Dedifferentiated amniotic fluid mesenchymal stem cell (primary cell): ENCODE measurements around the gene NEURL2.
"Not testable (repeated sequence)": the region's sequence is repeated elsewhere in the genome, so short reads cannot be mapped to it uniquely, and the experiment has no call there.

Source experiments
- DNase-seq: peaks from one replicate; pipeline ENCODE4 v3.0.0-alpha.2; 2016; ENCODE audit errors: extremely low spot score

NEURL2 gene, protein sequence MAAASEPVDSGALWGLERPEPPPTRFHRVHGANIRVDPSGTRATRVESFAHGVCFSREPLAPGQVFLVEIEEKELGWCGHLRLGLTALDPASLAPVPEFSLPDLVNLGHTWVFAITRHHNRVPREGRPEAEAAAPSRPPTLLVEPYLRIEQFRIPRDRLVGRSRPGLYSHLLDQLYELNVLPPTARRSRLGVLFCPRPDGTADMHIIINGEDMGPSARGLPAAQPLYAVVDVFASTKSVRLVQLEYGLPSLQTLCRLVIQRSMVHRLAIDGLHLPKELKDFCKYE

DNA sequence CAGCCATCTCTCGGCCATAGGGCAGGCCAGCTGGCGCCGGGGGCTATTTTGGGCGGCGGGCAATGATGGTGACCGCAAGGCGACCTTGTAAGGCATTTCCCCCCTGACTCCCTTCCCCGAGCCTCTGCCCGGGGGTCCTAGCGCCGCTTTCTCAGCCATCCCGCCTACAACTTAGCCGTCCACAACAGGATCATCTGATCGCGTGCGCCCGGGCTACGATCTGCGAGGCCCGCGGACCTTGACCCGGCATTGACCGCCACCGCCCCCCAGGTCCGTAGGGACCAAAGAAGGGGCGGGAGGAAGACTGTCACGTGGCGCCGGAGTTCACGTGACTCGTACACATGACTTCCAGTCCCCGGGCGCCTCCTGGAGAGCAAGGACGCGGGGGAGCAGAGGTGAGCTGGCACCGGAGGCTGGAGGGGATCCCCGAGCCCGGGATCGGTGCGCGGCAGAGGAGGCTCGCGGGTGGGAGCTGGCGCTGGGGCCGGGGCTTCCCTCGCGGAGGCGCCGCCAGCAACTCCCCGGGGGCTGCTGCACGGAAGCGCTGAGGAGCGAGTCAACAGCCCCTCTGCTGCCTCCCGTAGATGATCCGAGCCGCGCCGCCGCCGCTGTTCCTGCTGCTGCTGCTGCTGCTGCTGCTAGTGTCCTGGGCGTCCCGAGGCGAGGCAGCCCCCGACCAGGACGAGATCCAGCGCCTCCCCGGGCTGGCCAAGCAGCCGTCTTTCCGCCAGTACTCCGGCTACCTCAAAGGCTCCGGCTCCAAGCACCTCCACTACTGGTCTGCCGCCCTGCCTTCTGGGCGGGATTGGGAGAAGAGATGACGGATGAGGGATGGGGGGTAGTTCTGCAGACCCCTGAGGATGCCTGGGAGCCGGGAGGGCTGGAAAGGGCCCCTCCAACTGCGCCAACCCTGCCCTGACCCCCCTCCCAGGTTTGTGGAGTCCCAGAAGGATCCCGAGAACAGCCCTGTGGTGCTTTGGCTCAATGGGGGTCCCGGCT, at the start of gene NEURL2, which contains the start of gene CTSA:
TSS of gene NEURL2 (minus strand) at position 224 of the 999 bp plus-strand sequence. CDS start at position 7, 217 bp downstream.
TSS of gene CTSA (plus strand) at position 351 of the 999 bp plus-strand sequence. CDS start at position 585, 234 bp downstream.
- DNase-seq, result peak; percentile 63

GRCh38 chr20:45940469-45940868, 49.5 kb upstream of the NEURL2 start:
- DNase-seq, result no peak

GRCh38 chr20:45940053-45940452, 49.0 kb upstream of the NEURL2 start:
- no peak for DNase-seq

DNA sequence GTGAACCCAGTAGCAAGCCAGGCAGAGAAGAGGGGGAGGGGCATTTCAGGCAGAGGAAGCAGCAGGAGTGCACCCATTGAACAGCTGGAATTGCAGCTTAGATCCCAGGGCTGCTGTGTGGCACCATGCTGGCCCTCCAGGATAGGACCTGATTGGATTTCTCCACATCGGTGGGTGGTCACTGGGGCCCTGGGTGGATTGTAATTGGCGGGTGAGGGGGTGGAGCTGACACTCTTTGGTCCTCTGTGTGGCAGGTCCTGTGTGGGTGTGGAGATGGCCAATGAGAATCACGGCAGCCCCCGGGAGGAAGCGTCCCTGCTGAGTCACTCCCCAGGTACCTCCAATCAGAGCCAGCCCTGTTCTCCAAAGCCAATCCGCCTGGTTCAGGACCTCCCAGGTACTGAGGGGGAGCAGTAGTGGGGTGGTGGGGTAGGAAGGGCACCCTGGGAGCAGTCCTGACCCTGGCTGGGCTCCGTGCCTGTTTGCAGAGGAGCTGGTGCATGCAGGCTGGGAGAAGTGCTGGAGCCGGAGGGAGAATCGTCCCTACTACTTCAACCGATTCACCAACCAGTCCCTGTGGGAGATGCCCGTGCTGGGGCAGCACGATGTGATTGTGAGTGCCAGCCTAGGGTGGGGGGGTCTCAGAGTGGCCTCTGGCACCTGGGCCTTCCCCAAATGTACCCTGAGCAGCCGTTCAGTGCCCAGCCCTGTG, 47.9 kb upstream of the NEURL2 start:
- DNase-seq, result no peak

GRCh38 chr20:45937765-45938164, 46.8 kb upstream of the NEURL2 start:
- DNase-seq, result no peak

GRCh38 chr20:45935416-45936046, 44.5 kb upstream of the NEURL2 start:
- DNase-seq, result no peak

DNA sequence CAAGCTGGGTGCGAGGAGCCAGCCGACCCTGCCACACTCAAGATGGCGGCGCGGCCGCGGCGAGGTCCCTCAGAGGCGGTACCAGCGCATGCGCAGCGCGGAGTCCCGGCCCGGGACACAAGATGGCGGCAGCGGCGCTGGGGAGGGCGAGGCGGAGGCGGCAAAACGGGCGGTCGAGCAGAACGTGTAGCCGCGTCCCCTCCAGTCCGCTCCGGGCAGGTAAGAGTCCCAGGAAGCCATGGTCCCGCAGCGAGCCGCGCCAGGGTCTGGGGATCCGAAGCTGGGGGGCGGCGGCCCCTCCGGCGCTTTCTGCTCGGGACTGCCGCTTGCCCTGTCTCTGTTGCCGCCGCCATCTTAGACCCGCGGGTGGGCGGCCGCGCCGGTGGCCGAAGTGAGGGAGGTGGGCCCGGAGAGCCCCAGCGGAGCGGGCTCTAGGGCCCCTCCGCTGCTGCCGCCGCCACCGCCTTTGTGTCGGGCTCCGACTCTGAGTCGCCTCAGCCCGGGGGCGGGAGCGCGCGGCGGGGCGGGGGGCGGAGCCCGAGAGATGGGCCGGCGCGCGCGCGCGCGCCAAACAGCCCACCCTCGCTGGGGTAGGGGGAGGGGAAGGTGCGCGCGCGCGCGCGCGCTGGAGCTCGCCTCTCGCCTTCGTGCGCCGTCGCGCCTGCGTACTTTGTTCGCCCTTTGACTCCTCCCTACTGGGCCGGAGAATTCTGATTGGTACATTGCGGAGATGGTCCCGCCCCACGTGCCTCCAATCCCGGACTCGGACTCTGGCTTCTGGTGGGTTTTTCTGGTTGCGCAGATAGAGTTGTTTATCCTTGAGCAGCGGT, 43.8 kb upstream of the NEURL2 start, which contains the start of gene PCIF1:
TSS of gene PCIF1 (plus strand) at position 98 of the 830 bp plus-strand sequence. CDS start 4,317 bp downstream, outside the sequence.
- peak; percentile 98 for DNase-seq

DNA sequence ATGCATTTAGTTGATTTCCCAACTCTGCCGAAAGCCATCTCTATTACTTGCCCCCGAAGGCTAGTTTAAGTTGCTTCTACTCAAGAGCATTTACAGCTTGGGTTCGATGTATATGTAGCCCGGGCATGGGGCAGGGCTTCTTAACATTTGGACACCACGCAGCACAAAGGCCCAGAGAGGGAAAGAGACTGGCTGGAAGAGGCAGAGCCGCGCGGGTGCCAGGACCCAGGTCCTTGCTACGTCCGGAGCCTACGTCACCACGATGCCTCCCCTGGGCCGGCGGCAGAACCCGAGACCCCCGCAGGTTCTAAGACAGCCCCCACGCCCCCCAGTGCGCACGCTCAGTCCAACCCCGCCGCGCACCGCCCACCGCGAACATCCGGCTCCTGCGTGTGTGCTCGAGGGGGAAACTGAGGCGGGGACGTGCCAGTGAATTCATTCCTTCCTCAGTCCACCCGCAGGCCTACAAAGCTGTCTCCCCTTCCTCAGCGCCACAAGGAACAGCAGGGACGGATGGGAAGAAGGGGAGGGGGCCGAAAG, 43.1 kb upstream of the NEURL2 start:
- peak; percentile 20 for DNase-seq

- peak; percentile 52 for DNase-seq
These were observed 42.4 kb upstream of the NEURL2 start for GRCh38 chr20:45933266-45934045.

- not testable (repeated sequence) for DNase-seq
These were observed 40.7 kb upstream of the NEURL2 start for GRCh38 chr20:45931680-45932079.

GRCh38 chr20:45927071-45927878, 36.3 kb upstream of the NEURL2 start:
- DNase-seq, result no peak

DNA sequence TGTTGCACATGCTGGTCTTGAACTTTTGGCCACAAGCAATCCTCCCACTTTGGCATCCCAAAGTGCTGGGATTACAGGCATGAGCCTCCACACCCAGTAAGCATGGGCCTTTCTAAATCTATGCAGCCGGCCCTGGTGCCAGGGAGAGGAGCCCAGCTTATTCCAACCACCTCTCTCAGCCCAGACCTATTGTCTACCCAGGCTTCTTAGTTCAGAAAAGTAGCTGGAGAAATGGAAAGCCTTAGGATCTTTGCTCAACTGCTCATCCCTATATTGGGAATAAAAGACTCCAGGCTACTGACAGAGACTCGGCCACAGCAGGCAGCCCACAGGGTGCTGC, 35.7 kb upstream of the NEURL2 start:
- DNase-seq, result no peak

DNA sequence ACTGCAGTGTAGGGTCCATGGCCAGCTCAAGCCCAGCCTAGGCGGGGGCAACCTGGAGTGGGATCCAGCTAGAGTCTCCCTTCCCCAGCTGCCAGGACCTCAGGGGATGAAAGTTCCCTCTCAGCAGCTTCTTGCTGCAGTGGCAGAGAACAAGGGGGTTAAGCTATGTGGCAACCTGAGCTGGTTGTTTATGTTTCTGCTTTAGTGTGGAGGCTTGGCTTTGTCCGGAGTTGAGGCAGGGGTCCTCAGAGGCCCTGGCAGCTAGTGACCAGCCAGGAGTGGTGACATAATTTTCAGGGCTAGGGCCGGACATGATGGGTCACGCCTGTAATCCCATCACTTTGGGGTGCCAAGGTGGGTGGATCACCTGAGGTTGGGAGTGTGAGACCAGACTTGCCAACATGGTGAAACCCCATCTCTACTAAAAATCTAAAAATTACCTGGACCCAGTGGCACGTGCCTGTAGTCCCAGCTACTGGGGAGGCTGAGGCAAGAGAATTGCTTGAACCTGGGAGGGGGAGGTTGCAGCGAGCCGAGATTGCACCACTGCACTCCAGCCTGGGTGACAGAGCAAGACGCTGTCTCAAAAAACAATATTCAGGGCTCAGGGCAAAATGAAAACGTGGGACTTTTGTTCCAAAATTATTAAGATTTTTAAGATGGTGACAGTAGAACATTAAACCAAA, 35.0 kb upstream of the NEURL2 start:
- no peak for DNase-seq

- DNase-seq, result no peak
These were observed 33.6 kb upstream of the NEURL2 start for GRCh38 chr20:45924391-45925261.

- DNase-seq, result no peak
These were observed 30.6 kb upstream of the NEURL2 start for GRCh38 chr20:45921337-45922189.
